Epithelial cell of esophagus (primary cell): Measurements from ENCODE around the gene TRMT1.
A peak's percentile ranks its signal among the peaks of the same experiment; 100 is the strongest.
"Not testable (repeated sequence)": the region's sequence is repeated elsewhere in the genome, so short reads cannot be mapped to it uniquely, and the experiment has no call there.

Experiments used
- DNase-seq: peaks from one replicate; pipeline ENCODE4 v3.0.0; 2010; ENCODE audit warnings: low read depth
- H3K4me3 ChIP-seq: 2 replicates; pipeline ENCODE4 v1.5.1; 2011; ENCODE audit warnings: mild to moderate bottlenecking, low read length, control low read depth
- CTCF ChIP-seq: IDR thresholded peaks from 2 replicates; pipeline ENCODE4 v1.5.1; 2011; ENCODE audit warnings: low read depth, mild to moderate bottlenecking, low read length, control low read depth, inconsistent platforms; ENCODE audit not compliant: insufficient read depth; ENCODE audit errors: missing control alignments

The TRMT1 gene

GRCh38 chr19:13116282-13117175 lies at the start of gene TRMT1:
TRMT1 (minus strand) TSS chr19:13116740; CDS start chr19:13116399, 341 bp downstream.
- TF ChIP-seq CTCF: no peak
- H3K4me3 ChIP-seq: peak within 1 kb of the TSS; percentile 84
- peak; percentile 97 for DNase-seq

- H3K4me3 ChIP-seq, DNase-seq: not testable (repeated sequence)
Observed at GRCh38 chr19:13166151-13166550, 49.6 kb upstream of the TRMT1 start.

- no peak for TF ChIP-seq CTCF
- no peak overlapping the region for H3K4me3 ChIP-seq
- no peak for DNase-seq
Observed at GRCh38 chr19:13165162-13165997, 48.8 kb upstream of the TRMT1 start.

GRCh38 chr19:13164343-13165161 lies 48.0 kb upstream of the TRMT1 start:
- peak overlapping the region; percentile 18 for H3K4me3 ChIP-seq
- peak; percentile 90 for DNase-seq
- TF ChIP-seq CTCF: no peak

GRCh38 chr19:13163609-13164342 lies 47.2 kb upstream of the TRMT1 start:
- TF ChIP-seq CTCF: no peak
- H3K4me3 ChIP-seq: peak overlapping the region; percentile 30
- DNase-seq: peak; percentile 57

- H3K4me3 ChIP-seq: peak overlapping the region; percentile 30
- peak; percentile 99 for DNase-seq
- no peak for TF ChIP-seq CTCF
Observed at GRCh38 chr19:13162724-13163608, 46.4 kb upstream of the TRMT1 start.
